CD14-positive monocyte (primary cell): Measurements from ENCODE around the gene UTS2B. TPM values are rescaled to one million over a fixed set of nuclear protein-coding genes. Genes with fewer than 3 reads are reported as not detected.
A peak's percentile ranks its signal among the peaks of the same experiment; 100 is the strongest.

Source experiments
- DNase-seq, 3 donors: peaks; one replicate each; pipeline ENCODE4 v3.0.0-alpha.2; 2011 to 2022
- H2AFZ ChIP-seq: 2 replicates; pipeline ENCODE4 v1.6.0; 2012; ENCODE audit warnings: mild to moderate bottlenecking, low read depth, low read length, inconsistent platforms; ENCODE audit not compliant: insufficient read depth, poor library complexity, severe bottlenecking
- H3K27ac ChIP-seq, 2 donors: 1 replicate in 1 of 2; 2 replicates in 1 of 2; pipeline ENCODE4 v1.5.1; 2012 to 2013; ENCODE audit warnings: low read length in 2 of 2, control low read depth in 1 of 2, inconsistent platforms in 1 of 2, low read depth in 1 of 2, mild to moderate bottlenecking in 1 of 2
- H3K27me3 ChIP-seq, 2 donors: one replicate each; pipeline versions ENCODE4 v1.6.0 to v1.6.1; 2011 to 2013; ENCODE audit warnings: low read length in 2 of 2; ENCODE audit not compliant: control insufficient read depth in 2 of 2, insufficient read depth in 2 of 2
- H3K36me3 ChIP-seq, 2 donors: replicated peaks in 1 of 2; 1 replicate in 1 of 2; 2 replicates in 1 of 2; pipeline versions ENCODE4 v1.5.1 to v1.6.1; 2012 to 2013; ENCODE audit warnings: low read length in 2 of 2, control low read depth in 1 of 2, inconsistent platforms in 1 of 2, mild to moderate bottlenecking in 1 of 2; ENCODE audit not compliant: insufficient read depth in 2 of 2, control insufficient read depth in 1 of 2
- H3K4me1 ChIP-seq, 2 donors: 1 replicate in 1 of 2; 2 replicates in 1 of 2; pipeline versions ENCODE4 v1.5.1 to v1.6.1; 2012 to 2013; ENCODE audit warnings: low read length in 2 of 2, control low read depth in 1 of 2, inconsistent platforms in 1 of 2, mild to moderate bottlenecking in 1 of 2, moderate library complexity in 1 of 2; ENCODE audit not compliant: insufficient read depth in 2 of 2, control insufficient read depth in 1 of 2
- H3K4me2 ChIP-seq: replicated peaks from 2 replicates; pipeline ENCODE3; 2012; ENCODE audit warnings: low read length, moderate library complexity, mild to moderate bottlenecking; ENCODE audit not compliant: poor library complexity, severe bottlenecking; ENCODE audit errors: extremely low read depth
- H3K4me3 ChIP-seq, 3 experiments: fragments of 200-600 bp in 1 of 3; sonication (generic) in 1 of 3; replicated peaks in 1 of 3; 1 replicate in 2 of 3; 2 replicates in 1 of 3; pipeline ENCODE4 v1.5.1; 2011 to 2013; ENCODE audit warnings: low read length in 3 of 3, mild to moderate bottlenecking in 3 of 3, control low read depth in 2 of 3, low read depth in 2 of 3, inconsistent platforms in 1 of 3, moderate library complexity in 1 of 3
- H3K79me2 ChIP-seq: 2 replicates; pipeline ENCODE4 v1.6.0; 2012; ENCODE audit warnings: mild to moderate bottlenecking, control low read depth, inconsistent platforms, low read length, moderate library complexity; ENCODE audit not compliant: insufficient read depth
- H3K9ac ChIP-seq: 2 replicates; pipeline ENCODE4 v1.6.0; 2017; ENCODE audit warnings: low read length, mild to moderate bottlenecking; ENCODE audit not compliant: insufficient read depth, poor library complexity, severe bottlenecking
- H3K9me3 ChIP-seq, 2 donors: replicated peaks in 1 of 2; 1 replicate in 1 of 2; 2 replicates in 1 of 2; pipeline versions ENCODE4 v1.5.1 to v1.6.1; 2012 to 2013; ENCODE audit warnings: low read length in 2 of 2, control low read depth in 1 of 2; ENCODE audit not compliant: control insufficient read depth in 1 of 2, insufficient read depth in 1 of 2
- H4K20me1 ChIP-seq: 2 replicates; pipeline ENCODE4 v1.6.0; 2012; ENCODE audit warnings: mild to moderate bottlenecking, low read length, control low read depth, moderate library complexity; ENCODE audit not compliant: insufficient read depth
- H3K27ac Mint-ChIP-seq, 7 donors: one replicate each; pipeline ENCODE4 v1.8.0; 2020; ENCODE audit warnings: mild to moderate bottlenecking in 7 of 7, mixed read lengths in 7 of 7, moderate library complexity in 6 of 7, inconsistent platforms in 2 of 7
- H3K27me3 Mint-ChIP-seq, 3 donors: one replicate each; pipeline ENCODE4 v1.8.0; 2021 to 2022; ENCODE audit warnings: low read depth in 3 of 3, mild to moderate bottlenecking in 3 of 3, mixed read lengths in 3 of 3, moderate library complexity in 3 of 3, inconsistent platforms in 1 of 3
- H3K36me3 Mint-ChIP-seq, 2 donors: one replicate each; pipeline ENCODE4 v1.8.0; 2020; ENCODE audit warnings: mixed read lengths in 2 of 2, inconsistent platforms in 1 of 2, mild to moderate bottlenecking in 1 of 2
- H3K4me1 Mint-ChIP-seq: one replicate; pipeline ENCODE4 v1.8.0; 2020; ENCODE audit warnings: mild to moderate bottlenecking, mixed read lengths
- H3K4me3 Mint-ChIP-seq, 2 donors: one replicate each; pipeline ENCODE4 v1.8.0; 2020; ENCODE audit warnings: mild to moderate bottlenecking in 2 of 2, mixed read lengths in 2 of 2, moderate library complexity in 1 of 2
- H3K9me3 Mint-ChIP-seq, 7 donors: one replicate each; pipeline ENCODE4 v1.8.0; 2020 to 2022; ENCODE audit warnings: mixed read lengths in 7 of 7, mild to moderate bottlenecking in 6 of 7, moderate library complexity in 6 of 7, inconsistent platforms in 2 of 7
- WGBS: methylation state at CpG from one replicate; pipeline ENCODE4 v1.1.5; 2013; ENCODE audit warnings: missing lambda C conversion rate; ENCODE audit not compliant: insufficient coverage; 5-methylcytosine and 5-hydroxymethylcytosine counted together
- intact Hi-C, 2 donors: fragments of 100-400 bp; cut with micrococcal nuclease; formaldehyde crosslinking; loops; one replicate each; pipeline versions ENCODE4 v1.15.0 to v1.15.1; 2023
- polyA plus RNA-seq, 3 donors: library from polyadenylated mRNA; depleted of rRNA in 1 of 3; unstranded in 2 of 3; stranded (reverse) in 1 of 3; fragments of 300-500 nt in 2 of 3; fragments of >200 nt in 1 of 3; fragmentation: Illumina TruSeq in 2 of 3; gene quantifications; 1 replicate in 2 of 3; 2 replicates in 1 of 3; pipeline ENCODE4 v1.2.3, GENCODE V29; 2012 to 2021
- TF ChIP-seq, protein P1 (sequence below): fragments of 200-600 bp; IDR thresholded peaks from one replicate; pipeline ENCODE4 v1.8.0; 2022; ENCODE audit warnings: antibody characterized with exemption, mild to moderate bottlenecking

UTS2B gene
- polyA plus RNA-seq, 3 donors: not detected

DNA sequence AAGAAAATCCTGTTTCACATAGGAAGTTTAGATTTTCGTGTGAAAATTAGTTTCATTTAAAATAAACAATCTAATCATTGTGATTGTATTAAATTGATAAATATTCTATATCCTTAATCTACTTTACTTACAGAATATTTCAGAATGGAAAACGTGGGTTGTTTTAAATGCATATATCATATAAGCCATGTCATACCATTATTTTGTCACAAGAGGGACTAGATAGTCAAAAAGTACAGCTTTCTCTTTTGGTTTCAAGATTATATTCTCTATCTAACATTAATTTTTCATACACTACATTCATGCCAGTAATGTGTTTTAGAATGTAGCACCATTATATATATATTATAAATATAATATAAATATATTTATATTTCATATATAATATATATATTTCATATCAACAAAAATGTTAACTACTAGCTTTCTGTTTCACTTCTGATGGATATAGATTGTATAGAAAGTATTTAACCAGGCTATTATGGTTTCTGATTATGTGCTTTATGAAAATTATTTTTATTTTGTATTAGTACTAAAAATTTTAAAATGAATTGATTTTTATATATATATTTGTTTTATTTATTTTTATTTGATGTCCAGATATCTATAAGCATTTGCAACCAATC, 86.0 kb downstream of the UTS2B start:
- Mint-ChIP-seq H3K27me3 (peaks cover 0 to 4% (median 1%) of the 10 kb centered on the region in 3 donors), H3K36me3 (no peaks in the 10 kb centered on the region), H3K4me1 (peaks cover 23% of the 10 kb centered on the region), H3K27ac (no peak overlapping the region), H3K4me3 (no peak overlapping the region), H3K9me3 (peaks cover 0 to 7% (median 6%) of the 10 kb centered on the region in 7 donors)
- Histone ChIP-seq H3K27ac (no peak overlapping the region), H3K4me3 (no peak overlapping the region), H3K9ac (no peak overlapping the region), H3K4me2 (no peak overlapping the region), H3K9me3 (peaks cover 6% of the 10 kb centered on the region in 2 donors), H3K79me2 (no peaks in the 10 kb centered on the region), H3K27me3 (no peaks in the 10 kb centered on the region), H4K20me1 (no peaks in the 10 kb centered on the region), H2AFZ (no peak overlapping the region), H3K4me1 (peaks cover 21 to 23% of the 10 kb centered on the region in 2 donors), H3K36me3 (no peaks in the 10 kb centered on the region)
- WGBS: no CpG with 5 or more reads among the region's 2 CpGs
- intact Hi-C loops: no loop called here
- TF ChIP-seq, protein P1, sequence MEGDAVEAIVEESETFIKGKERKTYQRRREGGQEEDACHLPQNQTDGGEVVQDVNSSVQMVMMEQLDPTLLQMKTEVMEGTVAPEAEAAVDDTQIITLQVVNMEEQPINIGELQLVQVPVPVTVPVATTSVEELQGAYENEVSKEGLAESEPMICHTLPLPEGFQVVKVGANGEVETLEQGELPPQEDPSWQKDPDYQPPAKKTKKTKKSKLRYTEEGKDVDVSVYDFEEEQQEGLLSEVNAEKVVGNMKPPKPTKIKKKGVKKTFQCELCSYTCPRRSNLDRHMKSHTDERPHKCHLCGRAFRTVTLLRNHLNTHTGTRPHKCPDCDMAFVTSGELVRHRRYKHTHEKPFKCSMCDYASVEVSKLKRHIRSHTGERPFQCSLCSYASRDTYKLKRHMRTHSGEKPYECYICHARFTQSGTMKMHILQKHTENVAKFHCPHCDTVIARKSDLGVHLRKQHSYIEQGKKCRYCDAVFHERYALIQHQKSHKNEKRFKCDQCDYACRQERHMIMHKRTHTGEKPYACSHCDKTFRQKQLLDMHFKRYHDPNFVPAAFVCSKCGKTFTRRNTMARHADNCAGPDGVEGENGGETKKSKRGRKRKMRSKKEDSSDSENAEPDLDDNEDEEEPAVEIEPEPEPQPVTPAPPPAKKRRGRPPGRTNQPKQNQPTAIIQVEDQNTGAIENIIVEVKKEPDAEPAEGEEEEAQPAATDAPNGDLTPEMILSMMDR: peak; percentile 81
- peak; percentile 7 to 38 (median 27) for DNase-seq

DNA sequence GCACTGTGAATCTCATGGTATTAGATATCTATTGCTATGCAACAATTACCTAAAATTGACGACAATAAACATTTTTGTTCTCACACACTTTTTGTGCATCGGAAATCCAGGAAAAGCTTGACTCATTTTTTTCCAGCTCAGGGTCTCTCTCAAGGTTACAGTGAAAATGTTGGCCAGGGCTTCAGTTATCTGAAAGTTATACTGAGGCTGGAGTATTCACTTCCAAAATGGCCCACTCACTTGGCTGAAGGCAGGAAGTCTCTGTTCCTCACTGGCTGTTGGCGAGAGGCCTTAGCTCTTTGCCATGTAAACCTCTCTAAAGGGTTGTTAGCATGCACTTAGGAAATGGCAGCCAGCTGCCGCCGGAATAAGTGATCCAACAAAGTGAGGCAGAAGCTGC, 89.8 kb downstream of the UTS2B start:
- Mint-ChIP-seq H3K36me3 (no peaks in the 10 kb centered on the region), H3K27ac (peak overlapping the region in 1 of 7 donors; percentile 72), H3K9me3 (no peaks in the 10 kb centered on the region), H3K4me3 (no peak overlapping the region), H3K4me1 (peaks cover 18% of the 10 kb centered on the region), H3K27me3 (peaks cover 0 to 4% (median 3%) of the 10 kb centered on the region in 3 donors)
- Histone ChIP-seq H3K4me3 (no peak overlapping the region), H3K4me1 (peaks cover 14 to 18% of the 10 kb centered on the region in 2 donors), H3K36me3 (no peaks in the 10 kb centered on the region), H3K27me3 (no peaks in the 10 kb centered on the region), H3K79me2 (no peaks in the 10 kb centered on the region), H3K27ac (no peak overlapping the region), H3K9me3 (no peaks in the 10 kb centered on the region), H3K4me2 (no peak overlapping the region), H4K20me1 (no peaks in the 10 kb centered on the region), H2AFZ (no peak overlapping the region), H3K9ac (no peak overlapping the region)
- TF ChIP-seq, protein P1: no peak
- intact Hi-C loops: no loop called here
- no peak for DNase-seq
- WGBS: no CpG with 5 or more reads among the region's 5 CpGs
